SU-DHL-6 (cell line): ENCODE measurements around the gene USP13.

Experiments
- CTCF ChIP-seq: fragments of 200-600 bp; sonication (generic); IDR thresholded peaks from one replicate; pipeline ENCODE4 v1.5.1; 2017; ENCODE audit warnings: antibody characterized with exemption, mild to moderate bottlenecking, low read length, moderate library complexity; ENCODE audit not compliant: insufficient read depth, poor library complexity, severe bottlenecking
- EZH2phosphoT487 ChIP-seq: fragments of 200-600 bp; sonication (generic), shearing (Covaris generic); conservative IDR thresholded peaks from 2 replicates; pipeline ENCODE4 v1.6.1; 2018; ENCODE audit warnings: mild to moderate bottlenecking, antibody characterized with exemption, low read length, moderate library complexity, mixed read lengths

- TF ChIP-seq CTCF (no peak), EZH2phosphoT487 (no peak)
Measured at GRCh38 chr3:179624451-179624850, 28.4 kb upstream of the USP13 start.
